ENCODE data around the gene MSRB3. TPM values are rescaled to one million over a fixed set of nuclear protein-coding genes. Genes with fewer than 3 reads are reported as not detected.

Gene MSRB3
- polyA plus RNA-seq, 1 donor (not counting 4 experiments of a cell fraction or from before 2014, with no cell fraction given), result 12.3 TPM

DNA sequence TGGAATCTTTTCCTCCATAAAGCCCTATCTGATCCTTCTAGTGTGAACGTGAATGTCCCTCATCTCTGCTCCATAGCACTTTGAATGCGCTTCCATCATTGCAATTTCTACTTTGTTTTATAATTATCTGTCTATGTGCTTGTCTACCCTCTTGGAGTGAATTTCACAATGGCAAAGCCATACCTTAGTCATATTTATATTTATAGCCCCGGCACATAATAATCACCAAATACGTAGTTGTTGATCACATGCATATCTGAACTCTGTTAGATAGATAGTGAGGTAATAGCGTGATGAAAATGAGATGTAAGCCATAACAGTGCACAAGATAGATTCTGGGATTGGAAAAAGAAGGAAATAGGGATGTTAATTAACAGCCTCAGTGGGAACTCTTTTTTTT, 55.2 kb downstream of the MSRB3 start:
- FAIRE-seq (no peak), DNase-seq (ENCODE audit: low read depth, low spot score) (no peak)
- H3K4me3 ChIP-seq (ENCODE audit: control insufficient read depth in 2 of 3, extremely low read depth in 1 of 3, insufficient read depth in 2 of 3, low read depth in 1 of 3, low read length in 3 of 3), result no peak overlapping the region
- no peaks in the 10 kb centered on the region for H3K27me3 ChIP-seq (ENCODE audit: control insufficient read depth, extremely low read depth, insufficient read depth, low read length)
- no peak overlapping the region for H3K4me2 ChIP-seq (ENCODE audit: control insufficient read depth, extremely low read depth, insufficient read depth, low read depth, low read length)
- H3K9me1 ChIP-seq (ENCODE audit: control insufficient read depth, extremely low read depth, insufficient read depth, low read length), result no peaks in the 10 kb centered on the region
- no peak overlapping the region for H3K27ac ChIP-seq (ENCODE audit: control insufficient read depth, insufficient read depth, low read length)
- no peaks in the 10 kb centered on the region for H3K9me3 ChIP-seq (ENCODE audit: control insufficient read depth, low read depth, low read length)
- no peaks in the 10 kb centered on the region for H4K20me1 ChIP-seq (ENCODE audit: control insufficient read depth, extremely low read depth, insufficient read depth, low read length)
- H3K4me1 ChIP-seq (ENCODE audit: control insufficient read depth, extremely low read depth, insufficient read depth, low read length), result peaks cover 12% of the 10 kb centered on the region
- no peak overlapping the region for H3K9ac ChIP-seq (ENCODE audit: control insufficient read depth, extremely low read depth, insufficient read depth, low read length)
- H3K79me2 ChIP-seq (ENCODE audit: control insufficient read depth, insufficient read depth, low read length), result no peaks in the 10 kb centered on the region
- no peaks in the 10 kb centered on the region for H3K36me3 ChIP-seq (ENCODE audit: control insufficient read depth in 2 of 2, extremely low read depth in 1 of 2, insufficient read depth in 2 of 2, low read length in 2 of 2)
- no peak overlapping the region for H2AFZ ChIP-seq (ENCODE audit: control insufficient read depth, low read length)
- dilution Hi-C loops (cut with MboI; ENCODE audit: extremely low pct_ligation_motif_present, low sequenced_read_pairs), result no loop called here
- no peak for TF ChIP-seq EZH2 (IDR thresholded peaks at IDR 0.05; ENCODE audit: low read length)

GRCh38 chr12:65334521-65334920, 56.0 kb downstream of the MSRB3 start:
- H2AFZ ChIP-seq (ENCODE audit: control insufficient read depth, low read length), result no peak overlapping the region
- no peaks in the 10 kb centered on the region for H3K79me2 ChIP-seq (ENCODE audit: control insufficient read depth, insufficient read depth, low read length)
- no peaks in the 10 kb centered on the region for H3K9me1 ChIP-seq (ENCODE audit: control insufficient read depth, extremely low read depth, insufficient read depth, low read length)
- dilution Hi-C loops (cut with MboI; ENCODE audit: extremely low pct_ligation_motif_present, low sequenced_read_pairs), result no loop called here
- FAIRE-seq (no peak), DNase-seq (ENCODE audit: low read depth, low spot score) (no peak)
- no peaks in the 10 kb centered on the region for H3K27me3 ChIP-seq (ENCODE audit: control insufficient read depth, extremely low read depth, insufficient read depth, low read length)
- H3K9ac ChIP-seq (ENCODE audit: control insufficient read depth, extremely low read depth, insufficient read depth, low read length), result no peak overlapping the region
- H4K20me1 ChIP-seq (ENCODE audit: control insufficient read depth, extremely low read depth, insufficient read depth, low read length), result no peaks in the 10 kb centered on the region
- no peak overlapping the region for H3K4me2 ChIP-seq (ENCODE audit: control insufficient read depth, extremely low read depth, insufficient read depth, low read depth, low read length)
- H3K36me3 ChIP-seq (ENCODE audit: control insufficient read depth in 2 of 2, extremely low read depth in 1 of 2, insufficient read depth in 2 of 2, low read length in 2 of 2), result no peaks in the 10 kb centered on the region
- TF ChIP-seq EZH2 (IDR thresholded peaks at IDR 0.05; ENCODE audit: low read length) (no peak), CTCF (optimal IDR thresholded peaks at IDR 0.05 in 1 of 3, IDR thresholded peaks at IDR 0.05 in 1 of 3, conservative IDR thresholded peaks at IDR 0.05 in 1 of 3; ENCODE audit: extremely low read depth in 1 of 3, insufficient read depth in 2 of 3, low read length in 3 of 3) (no peak)
- H3K27ac ChIP-seq (ENCODE audit: control insufficient read depth, insufficient read depth, low read length), result no peak overlapping the region
- no peaks in the 10 kb centered on the region for H3K9me3 ChIP-seq (ENCODE audit: control insufficient read depth, low read depth, low read length)
- H3K4me1 ChIP-seq (ENCODE audit: control insufficient read depth, extremely low read depth, insufficient read depth, low read length), result peaks cover 12% of the 10 kb centered on the region
- H3K4me3 ChIP-seq (ENCODE audit: control insufficient read depth in 2 of 3, extremely low read depth in 1 of 3, insufficient read depth in 2 of 3, low read depth in 1 of 3, low read length in 3 of 3), result no peak overlapping the region

DNA sequence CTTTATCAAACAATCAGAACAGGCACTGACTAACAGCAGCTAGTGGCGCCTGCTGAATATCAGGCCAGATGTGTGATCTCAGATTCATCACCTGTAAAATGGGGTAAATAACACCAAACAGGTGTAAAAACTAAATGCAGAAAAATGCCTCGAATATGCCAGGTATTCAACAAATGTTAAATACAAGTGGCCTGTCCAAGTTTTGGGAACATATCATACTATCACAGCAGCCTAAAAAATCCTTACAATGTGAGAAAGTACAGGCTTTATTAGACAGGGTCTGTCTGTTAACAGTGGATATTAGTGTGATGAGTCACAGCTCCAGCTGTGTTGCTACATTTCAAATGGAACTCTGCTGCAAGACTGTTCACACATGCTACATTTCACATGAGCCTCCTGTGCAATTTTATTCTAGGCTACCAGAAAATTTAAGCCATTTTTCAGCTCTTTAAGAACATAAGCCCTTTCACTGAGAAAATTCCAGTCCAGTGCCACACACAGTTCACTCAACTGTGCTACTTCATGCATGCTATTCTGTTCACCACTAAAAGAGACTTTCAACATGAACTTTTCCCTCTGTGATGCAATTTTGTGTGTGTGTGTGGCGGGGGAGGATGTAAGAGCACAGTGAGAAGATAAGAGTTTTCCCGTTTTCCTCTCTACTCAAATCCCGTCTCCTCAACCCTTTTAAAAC, 56.7 kb downstream of the MSRB3 start:
- H3K4me2 ChIP-seq (ENCODE audit: control insufficient read depth, extremely low read depth, insufficient read depth, low read depth, low read length), result no peak overlapping the region

More for the DNA sequence above, 56.7 kb downstream of the MSRB3 start:
- FAIRE-seq (peak; percentile 96), DNase-seq (ENCODE audit: low read depth, low spot score) (no peak)
- no peak overlapping the region for H3K9ac ChIP-seq (ENCODE audit: control insufficient read depth, extremely low read depth, insufficient read depth, low read length)
- no peaks in the 10 kb centered on the region for H3K79me2 ChIP-seq (ENCODE audit: control insufficient read depth, insufficient read depth, low read length)
- no peaks in the 10 kb centered on the region for H3K36me3 ChIP-seq (ENCODE audit: control insufficient read depth in 2 of 2, extremely low read depth in 1 of 2, insufficient read depth in 2 of 2, low read length in 2 of 2)
- H3K27ac ChIP-seq (ENCODE audit: control insufficient read depth, insufficient read depth, low read length), result no peak overlapping the region
- H3K4me1 ChIP-seq (ENCODE audit: control insufficient read depth, extremely low read depth, insufficient read depth, low read length), result peaks cover 12% of the 10 kb centered on the region
- H3K4me3 ChIP-seq (ENCODE audit: control insufficient read depth in 2 of 3, extremely low read depth in 1 of 3, insufficient read depth in 2 of 3, low read depth in 1 of 3, low read length in 3 of 3), result no peak overlapping the region
- H4K20me1 ChIP-seq (ENCODE audit: control insufficient read depth, extremely low read depth, insufficient read depth, low read length), result no peaks in the 10 kb centered on the region
- dilution Hi-C loops (cut with MboI; ENCODE audit: extremely low pct_ligation_motif_present, low sequenced_read_pairs), result no loop called here
- H3K9me1 ChIP-seq (ENCODE audit: control insufficient read depth, extremely low read depth, insufficient read depth, low read length), result no peaks in the 10 kb centered on the region
- H3K9me3 ChIP-seq (ENCODE audit: control insufficient read depth, low read depth, low read length), result no peaks in the 10 kb centered on the region
- no peak overlapping the region for H2AFZ ChIP-seq (ENCODE audit: control insufficient read depth, low read length)
- no peaks in the 10 kb centered on the region for H3K27me3 ChIP-seq (ENCODE audit: control insufficient read depth, extremely low read depth, insufficient read depth, low read length)
- TF ChIP-seq EZH2 (IDR thresholded peaks at IDR 0.05; ENCODE audit: low read length) (no peak), CTCF (optimal IDR thresholded peaks at IDR 0.05 in 1 of 3, IDR thresholded peaks at IDR 0.05 in 1 of 3, conservative IDR thresholded peaks at IDR 0.05 in 1 of 3; ENCODE audit: extremely low read depth in 1 of 3, insufficient read depth in 2 of 3, low read length in 3 of 3) (no peak)
